Activated CD8-positive, alpha-beta memory T cell treated with anti-CD3 and anti-CD28 coated beads for 4 hours (primary cell): ENCODE measurements around the gene TTLL9.

Experiments used
- DNase-seq, 2 donors: peaks; one replicate each; pipeline ENCODE4 v3.0.0-alpha.2; 2020; ENCODE audit warnings: low read depth in 2 of 2

TTLL9 gene

GRCh38 chr20:31857861-31858759 is 12.3 kb upstream of the TTLL9 start:
- DNase-seq, result no peak

GRCh38 chr20:31858760-31859083 is 11.7 kb upstream of the TTLL9 start:
- DNase-seq, result no peak

GRCh38 chr20:31859266-31859997 is 11.0 kb upstream of the TTLL9 start:
- DNase-seq, result no peak

- no peak for DNase-seq
Observed at GRCh38 chr20:31859998-31860380, 10.4 kb upstream of the TTLL9 start.

- DNase-seq, result no peak
Observed at GRCh38 chr20:31860390-31861134, 9.9 kb upstream of the TTLL9 start.

GRCh38 chr20:31861135-31861384 is 9.4 kb upstream of the TTLL9 start:
- no peak for DNase-seq

- peak; percentile 32 to 46 for DNase-seq
Observed at GRCh38 chr20:31861385-31862156, 8.9 kb upstream of the TTLL9 start.

- DNase-seq, result no peak
Observed at GRCh38 chr20:31862157-31862470, 8.3 kb upstream of the TTLL9 start.

GRCh38 chr20:31862506-31862905 is 7.9 kb upstream of the TTLL9 start:
- DNase-seq, result no peak

GRCh38 chr20:31863296-31864085 is 6.9 kb upstream of the TTLL9 start:
- no peak for DNase-seq

- no peak for DNase-seq
Observed at GRCh38 chr20:31864521-31865400, 5.7 kb upstream of the TTLL9 start.

- no peak for DNase-seq
Observed at GRCh38 chr20:31866221-31866620, 4.2 kb upstream of the TTLL9 start.

GRCh38 chr20:31868853-31869672 is 1.4 kb upstream of the TTLL9 start:
- DNase-seq, result no peak

- no peak for DNase-seq
Observed at GRCh38 chr20:31869673-31869941, 827 bp upstream of the TTLL9 start.

GRCh38 chr20:31870726-31871617 is 538 bp downstream of the TTLL9 start:
- DNase-seq, result no peak

- no peak for DNase-seq
Observed at GRCh38 chr20:31871618-31871954, 1.2 kb downstream of the TTLL9 start.

GRCh38 chr20:31872406-31872805 is 2.0 kb downstream of the TTLL9 start:
- no peak for DNase-seq

- DNase-seq, result no peak
Observed at GRCh38 chr20:31875671-31876070, 5.2 kb downstream of the TTLL9 start.

GRCh38 chr20:31877684-31878083 is 7.2 kb downstream of the TTLL9 start:
- no peak for DNase-seq
